Large intestine (tissue), 3 donors: ENCODE measurements around the gene SLC22A23. TPM values are rescaled to one million over a fixed set of nuclear protein-coding genes. Genes with fewer than 3 reads are reported as not detected.
"Not testable (repeated sequence)": the region's sequence is repeated elsewhere in the genome, so short reads cannot be mapped to it uniquely, and the experiment has no call there.

ENCODE experiments used
- DNase-seq, 2 donors: peaks; one replicate each; pipeline versions ENCODE4 v3.0.0 to v3.0.0-alpha.2; 2013
- H3K27ac ChIP-seq: one replicate; pipeline ENCODE4 v1.5.1; 2013; ENCODE audit warnings: low read length
- H3K27me3 ChIP-seq: 2 replicates; pipeline ENCODE4 v1.6.1; 2013; ENCODE audit warnings: low read length; ENCODE audit not compliant: control insufficient read depth, insufficient read depth
- H3K36me3 ChIP-seq: 2 replicates; pipeline ENCODE4 v1.6.1; 2013; ENCODE audit warnings: low read length; ENCODE audit not compliant: control insufficient read depth, insufficient read depth
- H3K4me1 ChIP-seq: one replicate; pipeline ENCODE4 v1.6.1; 2013; ENCODE audit warnings: low read length; ENCODE audit not compliant: control insufficient read depth, insufficient read depth
- H3K4me3 ChIP-seq: one replicate; pipeline ENCODE4 v1.5.1; 2013; ENCODE audit warnings: low read length
- H3K9me3 ChIP-seq: one replicate; pipeline ENCODE4 v1.6.1; 2013; ENCODE audit warnings: mild to moderate bottlenecking, low read depth, low read length, moderate library complexity; ENCODE audit not compliant: control insufficient read depth
- WGBS: methylation state at CpG from one replicate; pipeline ENCODE4 v1.1.5; 2013; ENCODE audit warnings: low lambda C conversion rate; ENCODE audit not compliant: insufficient coverage; 5-methylcytosine and 5-hydroxymethylcytosine counted together
- polyA plus RNA-seq: library from polyadenylated mRNA; unstranded; fragments of 120-200 nt; gene quantifications from one replicate; pipeline ENCODE4 v1.2.1, GENCODE V29; 2013

SLC22A23 gene
- polyA plus RNA-seq, 1 donor = 34.7 TPM

- Histone ChIP-seq H3K4me1 (peaks cover 66% of the 10 kb centered on the region), H3K36me3 (peaks cover under 1% of the 10 kb centered on the region), H3K27me3 (no peaks in the 10 kb centered on the region), H3K4me3 (no peak overlapping the region), H3K9me3 (no peaks in the 10 kb centered on the region), H3K27ac (peak overlapping the region; percentile 74)
- peak in 1 of 2 donors; percentile 32 for DNase-seq
- WGBS = 67% methylated on average over 3 of the region's 9 CpGs
Measured at GRCh38 chr6:3384241-3385143, 72.4 kb downstream of the SLC22A23 start.

GRCh38 chr6:3383525-3383924, 73.3 kb downstream of the SLC22A23 start:
- H3K4me3 ChIP-seq = no peak overlapping the region
- no peaks in the 10 kb centered on the region for H3K9me3 ChIP-seq
- no peaks in the 10 kb centered on the region for H3K27me3 ChIP-seq
- peak; percentile 91 to 97 for DNase-seq
- H3K4me1 ChIP-seq = peaks cover 72% of the 10 kb centered on the region
- WGBS = 20% methylated on average over 1 of the region's 8 CpGs
- H3K27ac ChIP-seq = peak overlapping the region; percentile 74
- H3K36me3 ChIP-seq = no peaks in the 10 kb centered on the region

GRCh38 chr6:3382326-3383279, 74.2 kb downstream of the SLC22A23 start:
- peak in 1 of 2 donors; percentile 57 for DNase-seq
- Histone ChIP-seq H3K9me3 (no peaks in the 10 kb centered on the region), H3K4me3 (no peak overlapping the region), H3K4me1 (peaks cover 79% of the 10 kb centered on the region), H3K27ac (peak overlapping the region; percentile 74), H3K36me3 (no peaks in the 10 kb centered on the region), H3K27me3 (no peaks in the 10 kb centered on the region)
- WGBS = 86% methylated on average over 3 of the region's 8 CpGs

GRCh38 chr6:3381233-3381921, 75.5 kb downstream of the SLC22A23 start:
- Histone ChIP-seq H3K27me3 (no peaks in the 10 kb centered on the region), H3K27ac (peak overlapping the region; percentile 8), H3K4me1 (peaks cover 81% of the 10 kb centered on the region), H3K36me3 (no peaks in the 10 kb centered on the region), H3K4me3 (no peak overlapping the region), H3K9me3 (no peaks in the 10 kb centered on the region)
- DNase-seq = peak in 1 of 2 donors; percentile 30
- WGBS = 33% methylated on average over 1 of the region's 6 CpGs

GRCh38 chr6:3380344-3381232, 76.3 kb downstream of the SLC22A23 start:
- Histone ChIP-seq H3K4me1 (peaks cover 75% of the 10 kb centered on the region), H3K27ac (no peak overlapping the region), H3K9me3 (no peaks in the 10 kb centered on the region), H3K4me3 (no peak overlapping the region), H3K27me3 (no peaks in the 10 kb centered on the region), H3K36me3 (no peaks in the 10 kb centered on the region)
- peak in 1 of 2 donors; percentile 26 for DNase-seq
- WGBS = no CpG with 5 or more reads among the region's 11 CpGs

- Histone ChIP-seq H3K9me3 (no peaks in the 10 kb centered on the region), H3K27me3 (no peaks in the 10 kb centered on the region), H3K36me3 (no peaks in the 10 kb centered on the region), H3K27ac (no peak overlapping the region), H3K4me1 (peaks cover 65% of the 10 kb centered on the region), H3K4me3 (no peak overlapping the region)
- WGBS = 80% methylated on average over 1 of the region's 10 CpGs
- peak in 1 of 2 donors; percentile 53 for DNase-seq
Measured at GRCh38 chr6:3379482-3380060, 77.3 kb downstream of the SLC22A23 start.

GRCh38 chr6:3378808-3379207, 78.0 kb downstream of the SLC22A23 start:
- not testable (repeated sequence) for H3K27ac ChIP-seq

GRCh38 chr6:3378398-3378782, 78.5 kb downstream of the SLC22A23 start:
- not testable (repeated sequence) for DNase-seq, H3K27me3 ChIP-seq, H3K36me3 ChIP-seq, H3K9me3 ChIP-seq, H3K4me3 ChIP-seq
- Histone ChIP-seq H3K27ac (peak overlapping the region; percentile 51), H3K4me1 (peaks cover 64% of the 10 kb centered on the region)
- WGBS = 0% methylated on average over 1 of the region's 6 CpGs

More at GRCh38 chr6:3378808-3379207, 78.0 kb downstream of the SLC22A23 start:
- not testable (repeated sequence) for DNase-seq, H3K9me3 ChIP-seq, H3K4me3 ChIP-seq, H3K36me3 ChIP-seq, H3K27me3 ChIP-seq
- H3K4me1 ChIP-seq = peaks cover 63% of the 10 kb centered on the region
- no CpG with 5 or more reads among the region's 4 CpGs for WGBS
